ENCODE measurements around the gene RAB5B.

Gene RAB5B

DNA sequence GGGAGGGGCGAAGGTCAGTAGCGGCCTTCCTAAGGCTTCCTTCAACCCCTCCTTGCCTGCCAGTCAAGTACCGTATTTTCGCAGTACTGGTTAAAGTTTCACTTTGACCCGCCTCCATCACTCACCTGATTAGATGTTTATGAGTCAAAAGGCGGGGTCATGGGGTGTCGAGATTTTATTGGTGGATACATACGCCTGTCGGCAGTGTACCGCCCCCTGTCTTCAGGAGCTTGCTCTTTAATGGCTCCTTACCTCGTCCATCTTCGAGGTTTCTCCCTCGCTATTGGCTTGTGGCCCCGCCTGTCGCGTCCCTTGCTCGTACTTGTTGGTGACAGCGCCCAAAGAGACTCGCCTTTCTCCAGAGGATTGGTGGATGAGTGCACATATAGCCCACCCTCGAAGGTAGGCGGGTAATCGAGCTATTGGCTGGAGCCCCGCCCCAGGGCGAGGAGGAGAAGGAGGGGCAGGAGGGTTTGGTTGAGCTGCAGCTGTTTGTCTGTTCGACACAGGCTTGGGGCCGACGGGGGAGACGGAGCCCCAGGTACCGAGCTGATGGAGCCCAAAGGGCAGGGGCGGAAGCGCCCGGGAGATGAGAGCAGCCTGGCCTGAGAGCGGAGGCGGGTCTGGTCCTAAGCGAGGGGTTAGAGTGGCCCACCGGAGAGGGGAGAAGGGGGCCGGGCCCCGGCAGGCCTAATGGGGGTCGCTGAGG, at the start of gene RAB5B:
Gene RAB5B, plus strand, starts transcription at position 480 of the 709 bp plus-strand sequence. CDS start 12,883 bp downstream, outside the sequence.
- DNase-seq, result peak; percentile 100

DNA sequence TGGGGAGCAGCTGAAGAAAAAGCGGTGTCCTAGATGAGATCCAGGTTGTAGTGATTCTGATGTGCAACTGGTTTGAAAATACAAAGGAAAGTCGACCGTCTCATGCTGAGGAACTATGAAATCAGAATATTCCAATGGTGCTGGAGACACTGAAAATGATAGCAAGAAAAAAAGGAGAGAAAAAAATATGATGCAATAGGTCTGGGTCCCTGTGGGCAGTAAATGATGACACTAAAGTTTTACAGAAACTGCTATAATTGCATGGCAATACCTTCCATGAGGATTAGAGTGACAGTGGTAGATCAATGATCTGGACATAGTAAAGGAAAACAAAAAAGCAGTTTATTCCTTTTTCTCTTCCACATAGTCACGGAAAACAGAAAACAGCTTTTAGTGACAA, 48.5 kb upstream of the RAB5B start:
- no peak for DNase-seq

DNA sequence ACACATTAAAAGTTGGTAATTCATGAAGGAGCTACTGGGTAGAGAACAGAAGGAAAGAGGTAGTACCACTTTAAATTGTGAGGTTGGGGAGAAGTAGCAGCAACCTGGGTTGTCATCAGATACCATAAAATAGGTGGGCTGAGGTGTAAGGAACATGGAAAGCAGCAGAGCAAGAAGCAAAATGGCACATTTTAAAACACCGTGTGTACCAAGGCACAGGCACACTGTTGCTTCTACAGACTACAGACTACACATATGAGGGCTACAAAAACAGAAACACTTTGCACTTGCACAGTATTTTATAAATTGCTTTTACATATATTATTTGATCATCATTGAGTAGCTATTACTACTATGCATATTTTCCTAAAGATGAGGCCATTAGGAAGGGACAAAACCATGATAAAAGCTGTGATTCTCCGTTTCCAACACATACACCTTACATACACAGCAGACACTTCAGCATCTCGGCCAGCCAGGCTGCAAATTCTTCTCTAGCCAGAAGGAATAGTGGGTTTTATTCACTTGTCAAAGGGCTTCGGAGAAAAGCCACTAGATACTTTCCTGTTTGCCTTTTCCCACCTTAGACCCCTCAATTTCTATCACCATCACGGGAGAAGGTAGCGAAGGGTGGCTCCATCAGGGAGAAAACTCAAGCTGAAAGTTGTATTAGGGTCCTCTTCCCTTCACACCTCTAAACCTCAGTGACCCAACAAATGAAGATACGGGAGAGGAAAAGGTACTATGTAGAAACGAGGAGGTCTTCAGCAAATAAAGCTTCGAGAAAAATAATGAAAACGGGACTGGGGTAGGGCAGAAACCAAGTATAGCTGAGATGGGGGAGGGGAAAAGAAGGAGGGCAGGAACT, 47.8 kb upstream of the RAB5B start:
- peak in 1 of 2 donors; percentile 7 for DNase-seq

GRCh38 chr12:55926738-55927587, 46.9 kb upstream of the RAB5B start:
- DNase-seq, result peak; percentile 93 to 94

DNA sequence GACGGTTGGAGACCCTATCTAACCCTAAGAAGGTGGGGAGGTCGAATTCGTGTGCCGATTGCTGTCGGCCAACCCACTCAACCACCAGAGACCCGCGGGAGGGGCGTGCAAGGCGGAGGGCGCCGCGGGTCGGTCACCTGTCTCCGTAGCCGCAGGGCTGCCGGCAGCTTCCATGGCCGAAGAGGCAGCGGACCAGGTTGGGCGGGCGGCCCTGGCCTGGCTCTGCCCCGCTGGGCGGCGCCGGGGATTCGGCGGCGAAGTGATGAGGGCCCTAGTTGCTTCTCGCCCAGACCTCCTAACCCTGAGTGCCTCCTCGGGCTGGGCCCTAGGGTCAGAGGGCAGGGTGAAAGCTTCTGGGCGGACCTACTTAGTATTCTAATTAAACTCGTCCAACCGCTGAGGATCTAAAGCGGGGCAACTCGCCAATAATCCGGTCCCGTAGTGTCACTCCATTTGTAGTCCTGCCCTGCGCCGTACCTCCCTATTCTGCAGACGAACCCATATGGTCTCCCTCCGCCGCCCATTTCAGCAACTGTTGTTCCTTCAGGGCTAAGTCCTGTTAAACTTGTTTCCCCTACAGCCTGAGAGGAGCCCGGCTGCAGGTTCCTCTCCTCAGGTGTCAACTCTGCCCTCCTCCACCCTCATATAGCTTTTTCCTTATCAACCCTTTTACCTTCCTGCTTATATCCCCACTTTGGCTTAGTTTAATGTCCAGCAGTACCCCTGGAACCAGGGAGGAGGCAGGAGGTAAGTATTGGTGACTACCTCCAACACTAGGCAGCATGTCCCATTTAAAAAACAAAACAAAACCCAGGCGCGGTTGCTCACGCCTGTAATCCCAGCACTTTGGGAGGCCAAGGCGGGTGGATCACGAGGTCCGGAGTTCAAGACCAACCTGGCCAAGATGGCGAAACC, 46.0 kb upstream of the RAB5B start, which contains the start of gene PYM1:
Gene PYM1, minus strand, starts transcription at position 307 of the 915 bp plus-strand sequence. Its CDS starts 133 bp downstream, at position 174.
- DNase-seq, result peak; percentile 72 to 81

DNA sequence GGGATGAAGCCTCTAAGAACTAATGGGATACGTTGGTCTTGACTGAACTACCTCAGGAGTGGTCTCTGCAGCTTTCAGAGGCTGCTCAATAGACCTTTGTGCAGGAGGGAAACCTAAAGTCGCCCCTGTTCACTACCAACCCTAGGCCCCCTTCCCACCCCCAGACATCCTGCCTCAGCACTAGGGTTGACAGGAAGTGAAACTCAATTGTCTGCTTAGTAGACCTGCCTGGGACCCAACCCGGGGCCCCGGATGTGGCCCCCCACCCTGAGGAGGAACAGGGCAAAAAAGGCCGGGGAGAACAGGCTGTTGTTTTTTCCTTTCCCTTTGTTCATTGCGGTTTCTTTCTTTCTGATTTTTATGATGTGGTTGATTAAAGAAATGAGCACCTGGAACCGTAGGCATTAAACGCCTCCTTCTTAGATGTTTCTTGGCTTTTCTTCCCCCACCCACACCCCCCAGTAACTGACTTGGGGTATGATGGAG, 44.5 kb upstream of the RAB5B start:
- DNase-seq, result peak; percentile 87 to 91

DNA sequence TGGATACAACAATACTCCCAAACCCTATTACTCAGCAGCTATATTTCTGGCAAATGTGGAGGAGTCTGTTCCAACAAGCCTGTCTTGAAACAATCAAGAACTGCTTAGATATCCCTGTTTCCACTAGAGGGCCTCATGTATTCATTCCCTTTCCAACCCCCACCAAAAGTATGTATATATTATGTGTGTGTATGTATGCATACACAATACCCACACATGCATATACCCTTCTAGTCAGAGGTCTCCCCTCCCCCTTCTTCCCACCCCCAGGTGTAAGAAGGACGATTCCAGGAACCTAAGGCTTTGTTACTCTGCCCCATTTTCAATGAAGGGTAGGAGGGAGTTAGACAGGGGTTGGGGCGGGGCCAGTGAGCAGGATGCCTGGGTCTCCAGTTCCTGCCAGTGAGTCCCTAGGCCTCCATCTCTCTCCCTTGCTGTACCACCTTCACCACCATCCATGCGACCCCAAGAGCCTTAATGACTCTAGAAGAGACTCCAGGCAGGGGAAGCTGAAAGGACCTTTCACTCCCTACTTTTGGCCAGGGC, 43.0 kb upstream of the RAB5B start, which contains the start of gene DGKA:
Gene DGKA, plus strand, starts transcription at position 392 of the 546 bp plus-strand sequence. CDS start 5,342 bp downstream, outside the sequence.
- DNase-seq, result peak; percentile 74 to 80

GRCh38 chr12:55931317-55931779, 42.5 kb upstream of the RAB5B start:
- no peak for DNase-seq

- DNase-seq, result peak in 1 of 2 donors; percentile 47
These were observed 41.9 kb upstream of the RAB5B start for GRCh38 chr12:55931780-55932550.

DNA sequence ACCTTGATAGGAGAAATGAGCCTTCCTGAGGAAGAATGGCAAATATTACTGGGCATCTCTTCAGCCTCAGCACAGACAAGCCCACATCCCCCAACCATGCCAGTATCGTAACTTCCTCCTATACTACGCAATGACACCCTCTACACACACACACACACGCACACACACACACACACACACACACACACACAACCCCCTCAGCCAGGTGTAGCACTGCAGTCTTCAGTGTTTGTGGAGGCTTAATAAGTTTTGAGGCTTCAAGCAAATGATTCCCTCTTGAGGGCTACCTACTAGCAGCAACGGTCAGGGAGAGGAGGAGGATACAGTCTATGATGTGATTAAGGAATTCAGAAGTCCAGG, 41.3 kb upstream of the RAB5B start:
- peak; percentile 71 to 77 for DNase-seq

DNA sequence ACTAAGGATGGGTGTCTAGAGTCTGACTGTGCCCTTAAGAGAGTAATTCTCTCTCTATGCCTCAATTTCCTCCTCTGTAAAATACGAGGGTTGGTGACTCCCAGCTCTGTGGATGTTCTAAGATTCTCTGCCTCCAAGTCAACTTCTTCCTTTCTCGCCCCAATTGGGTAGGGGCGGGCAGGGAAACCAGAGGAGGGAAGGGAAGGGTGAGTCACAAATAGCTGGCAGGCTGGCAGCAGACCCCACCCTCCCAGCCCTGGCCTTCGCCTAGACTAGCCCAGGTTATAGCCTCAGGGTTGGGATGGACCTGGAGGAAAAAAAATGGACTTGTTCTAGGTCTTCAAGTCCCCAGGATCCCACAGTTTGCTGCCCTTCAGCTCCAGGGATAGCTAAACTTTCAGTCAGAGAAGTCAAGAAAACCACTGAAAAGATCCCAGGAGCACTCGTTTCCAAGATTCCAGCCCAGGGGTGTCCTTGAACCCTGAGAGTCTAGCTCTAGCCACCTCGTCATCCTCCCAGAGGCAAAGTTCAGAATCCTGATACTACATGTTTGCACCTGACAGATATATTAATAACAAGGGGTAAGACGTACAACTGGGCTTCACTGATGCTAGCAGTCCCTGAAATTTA, 40.6 kb upstream of the RAB5B start:
- peak in 1 of 2 donors; percentile 21 for DNase-seq

GRCh38 chr12:55933799-55934742, 39.8 kb upstream of the RAB5B start:
- no peak for DNase-seq

DNA sequence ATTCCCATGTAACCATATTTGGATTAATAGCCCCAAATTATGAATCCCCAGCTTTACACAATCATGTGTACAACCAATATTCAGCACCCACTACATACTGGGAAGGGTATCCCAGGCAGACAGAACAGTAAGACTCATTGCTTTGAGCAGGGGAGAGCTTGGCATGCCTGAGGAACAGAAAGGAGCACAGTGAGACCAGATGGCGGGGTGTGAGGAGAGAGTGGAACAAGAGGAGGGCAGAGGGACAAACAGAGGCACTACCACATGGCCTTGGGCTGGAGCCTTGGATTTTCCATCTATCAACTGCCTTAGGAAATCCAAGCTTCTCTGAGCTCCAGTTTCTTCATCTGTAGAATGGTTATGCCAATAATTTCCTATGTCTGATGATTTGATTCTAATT, 39.1 kb upstream of the RAB5B start:
- no peak for DNase-seq

- DNase-seq, result peak in 1 of 2 donors; percentile 32
These were observed 38.1 kb upstream of the RAB5B start for GRCh38 chr12:55935738-55936151.

- DNase-seq, result no peak
These were observed 35.9 kb upstream of the RAB5B start for GRCh38 chr12:55937981-55938380.

DNA sequence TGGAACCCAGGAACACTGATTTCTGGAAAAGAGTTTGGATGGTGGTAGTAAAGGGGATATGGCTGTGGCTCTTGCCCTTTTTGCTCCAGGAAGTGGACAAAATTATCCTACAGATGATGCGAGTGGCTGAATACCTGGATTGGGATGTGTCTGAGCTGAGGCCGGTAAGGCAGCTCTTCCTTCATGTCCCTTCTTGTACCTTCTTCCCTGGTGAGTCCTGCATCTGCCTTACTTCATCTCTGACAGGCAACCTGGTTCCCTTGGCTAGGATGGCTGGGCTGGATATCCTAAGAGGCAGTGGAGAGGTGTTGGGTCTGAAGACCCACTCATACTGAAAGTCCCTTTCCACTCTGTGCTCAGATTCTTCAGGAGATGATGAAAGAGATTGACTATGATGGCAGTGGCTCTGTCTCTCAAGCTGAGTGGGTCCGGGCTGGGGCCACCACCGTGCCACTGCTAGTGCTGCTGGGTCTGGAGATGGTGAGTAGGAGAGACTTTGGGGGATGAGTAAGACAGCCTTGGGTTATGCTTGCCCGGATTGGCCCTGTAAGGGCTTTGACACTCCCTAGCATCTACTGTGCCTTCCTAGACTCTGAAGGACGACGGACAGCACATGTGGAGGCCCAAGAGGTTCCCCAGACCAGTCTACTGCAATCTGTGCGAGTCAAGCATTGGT, 34.9 kb upstream of the RAB5B start:
- no peak for DNase-seq

DNA sequence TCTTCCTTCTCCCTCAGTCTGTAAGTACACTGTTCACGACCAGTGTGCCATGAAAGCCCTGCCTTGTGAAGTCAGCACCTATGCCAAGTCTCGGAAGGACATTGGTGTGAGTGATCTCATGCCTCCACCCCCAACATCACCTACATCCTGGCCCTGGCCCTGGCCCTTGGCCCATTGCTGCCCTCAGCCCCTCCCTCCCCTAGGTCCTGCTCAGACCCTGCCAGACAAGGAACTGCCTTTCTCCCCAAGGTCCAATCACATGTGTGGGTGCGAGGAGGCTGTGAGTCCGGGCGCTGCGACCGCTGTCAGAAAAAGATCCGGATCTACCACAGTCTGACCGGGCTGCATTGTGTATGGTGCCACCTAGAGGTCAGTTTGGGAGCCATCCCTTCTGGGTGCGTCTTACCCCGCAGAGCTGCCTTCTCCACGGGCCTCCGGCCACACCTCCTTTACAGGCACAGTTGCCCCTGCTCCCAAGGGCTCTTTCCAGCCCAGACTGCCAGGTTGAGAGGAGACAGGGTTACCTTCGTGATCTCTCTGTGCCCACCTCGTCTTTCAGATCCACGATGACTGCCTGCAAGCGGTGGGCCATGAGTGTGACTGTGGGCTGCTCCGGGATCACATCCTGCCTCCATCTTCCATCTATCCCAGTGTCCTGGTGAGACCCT, 33.7 kb upstream of the RAB5B start:
- DNase-seq, result peak; percentile 85 to 90
